KOPT-K1 (cell line): ENCODE results near the gene ZKSCAN2.

Source experiments
- H3K27ac ChIP-seq: fragments of 200-600 bp; sonication (generic); 2 replicates; pipeline ENCODE4 v1.5.1; 2016; ENCODE audit warnings: antibody characterized with exemption, mild to moderate bottlenecking, low read depth, low read length; ENCODE audit not compliant: poor library complexity, severe bottlenecking
- H3K36me3 ChIP-seq: fragments of 200-600 bp; sonication (generic); 2 replicates; pipeline ENCODE4 v1.5.1; 2017; ENCODE audit warnings: antibody characterized with exemption, mild to moderate bottlenecking, low read length, moderate library complexity; ENCODE audit not compliant: insufficient read depth
- H3K9me3 ChIP-seq: fragments of 200-600 bp; sonication (generic); 2 replicates; pipeline ENCODE4 v1.5.1; 2017; ENCODE audit warnings: antibody characterized with exemption, low read length, mild to moderate bottlenecking; ENCODE audit not compliant: insufficient read depth, poor library complexity, severe bottlenecking

The ZKSCAN2 gene

DNA sequence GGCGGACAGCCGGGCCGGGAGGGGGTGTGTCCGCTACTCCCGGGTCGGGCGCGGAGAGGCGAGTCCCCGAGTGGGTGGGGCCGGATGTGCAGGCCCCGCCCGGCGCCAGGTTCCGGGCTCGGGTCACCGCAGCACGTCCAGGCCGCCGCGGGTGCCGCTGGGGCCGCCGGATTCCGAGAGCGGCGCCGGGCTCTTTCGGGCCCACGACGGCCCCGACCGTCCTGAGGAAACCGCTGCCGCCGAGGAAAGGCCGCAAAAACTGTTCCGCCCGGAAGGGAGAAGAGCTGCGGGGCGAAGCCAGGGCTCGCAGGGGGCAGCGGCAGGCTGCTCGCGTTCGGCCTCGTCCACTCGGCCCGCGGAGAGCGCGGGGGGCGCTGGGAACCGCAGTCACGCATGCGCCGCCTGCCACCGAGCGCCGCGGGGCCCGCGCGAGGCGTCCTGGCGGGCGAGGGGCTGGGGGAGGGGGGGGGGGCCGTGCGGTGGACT lies at the start of gene ZKSCAN2:
ZKSCAN2 (minus strand) TSS at position 376 of the 486 bp plus-strand sequence. CDS start 718 bp downstream, outside the sequence.
- Histone ChIP-seq H3K36me3 (peaks cover 50% of the 10 kb centered on the region), H3K27ac (peak within 1 kb of the TSS; percentile 98), H3K9me3 (no peaks in the 10 kb centered on the region)

DNA sequence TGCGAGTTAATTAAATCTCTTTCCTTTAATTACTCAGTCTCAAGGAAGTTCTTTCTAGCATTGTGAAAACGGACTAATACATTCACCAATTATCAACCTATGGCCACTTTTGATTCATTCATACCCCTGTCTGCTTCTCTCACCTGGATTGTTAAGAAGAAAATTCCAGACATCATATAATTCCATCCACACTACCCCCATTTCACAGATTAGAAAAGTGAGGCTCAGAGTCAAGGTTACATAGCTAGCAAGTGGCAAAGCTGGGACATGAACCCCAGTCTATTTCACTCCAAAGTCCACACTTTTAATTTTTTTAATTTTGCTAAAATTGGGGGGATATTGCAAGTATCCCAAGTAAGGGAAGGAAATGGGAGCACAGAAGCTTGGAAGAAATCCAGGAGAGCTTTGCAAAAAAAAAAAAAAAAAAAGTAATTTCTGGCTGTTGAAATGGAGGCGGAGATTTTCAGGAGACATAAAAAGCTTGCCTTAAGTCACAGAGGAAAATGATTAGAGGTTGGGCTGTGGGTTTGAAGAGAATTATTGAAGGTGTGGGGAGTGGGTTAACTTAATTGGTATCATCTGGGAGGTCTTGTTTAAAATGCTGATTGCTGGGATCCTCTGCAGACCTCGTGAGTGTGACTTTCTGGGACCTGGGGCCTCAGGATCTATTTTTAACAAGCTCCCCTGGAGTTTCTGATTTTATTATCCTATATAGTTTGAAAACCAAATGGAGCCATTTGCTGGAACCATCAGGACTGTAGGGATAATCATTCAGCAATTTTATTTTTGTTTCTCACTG lies 42.3 kb upstream of the ZKSCAN2 start:
- Histone ChIP-seq H3K27ac (no peak overlapping the region), H3K36me3 (no peaks in the 10 kb centered on the region), H3K9me3 (peaks cover 5% of the 10 kb centered on the region)

DNA sequence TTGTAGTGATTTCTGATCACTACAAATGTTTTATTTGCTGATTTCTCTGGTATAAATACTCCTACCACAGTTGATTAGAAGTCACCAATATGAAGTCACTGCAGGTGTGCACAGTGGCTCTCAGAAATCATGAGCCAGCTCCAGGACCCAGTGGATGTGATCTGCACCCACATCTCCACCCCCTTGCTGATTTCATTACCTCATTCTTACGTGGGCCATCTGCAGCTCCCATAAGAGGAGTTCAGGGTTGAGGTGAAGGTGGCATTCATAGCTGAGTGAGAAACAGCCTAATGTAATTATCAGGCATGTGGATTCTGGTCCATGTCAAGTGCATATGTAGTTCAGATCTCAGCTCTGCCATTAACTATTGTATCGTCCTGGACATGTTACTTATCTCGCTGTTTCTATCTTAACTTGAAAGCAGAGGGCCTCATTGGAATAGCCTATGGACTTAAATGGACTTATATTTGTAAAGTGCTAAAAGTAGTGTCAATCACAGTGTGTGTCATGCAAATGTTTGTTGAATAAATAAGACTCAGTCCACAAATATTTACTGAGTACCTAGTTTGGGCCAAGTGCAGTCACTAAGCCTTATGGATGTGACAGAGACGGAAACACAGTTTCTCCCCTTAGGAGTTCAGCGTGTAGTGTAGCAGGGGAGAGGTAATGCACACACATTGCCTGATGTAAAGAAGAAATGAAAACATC lies 40.7 kb upstream of the ZKSCAN2 start:
- peak overlapping the region; percentile 77 for H3K27ac ChIP-seq
- no peaks in the 10 kb centered on the region for H3K9me3 ChIP-seq
- no peaks in the 10 kb centered on the region for H3K36me3 ChIP-seq

DNA sequence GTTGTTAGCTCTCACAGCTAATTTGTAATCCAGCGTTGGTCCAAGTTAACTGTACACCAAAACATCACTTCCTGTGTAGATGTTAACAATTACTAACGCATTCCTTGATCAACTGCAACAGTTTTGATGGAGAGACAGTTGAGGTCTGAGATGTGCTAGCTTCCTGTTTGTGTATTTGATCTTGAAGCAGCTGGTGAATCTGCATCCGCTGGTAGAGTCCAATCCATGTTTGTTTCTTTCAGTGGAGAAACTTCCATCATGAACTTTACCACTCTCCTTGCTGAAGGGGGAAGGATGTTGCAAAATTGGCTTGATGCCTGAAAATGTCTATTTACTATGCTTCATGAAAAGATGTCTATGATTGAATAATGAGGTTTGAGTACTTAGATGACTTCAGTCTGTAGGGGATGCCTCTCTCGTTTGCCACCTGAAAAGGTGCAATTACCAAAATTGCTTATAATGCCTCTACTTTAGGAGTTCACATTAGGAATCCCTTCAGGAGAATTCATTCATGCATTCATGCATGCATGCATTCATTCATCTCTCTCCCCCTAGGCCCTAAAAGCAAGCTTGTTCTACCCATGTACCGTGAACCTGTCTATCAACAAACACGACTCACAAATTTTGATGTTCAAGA lies 39.6 kb upstream of the ZKSCAN2 start:
- H3K36me3 ChIP-seq = no peaks in the 10 kb centered on the region
- peak overlapping the region; percentile 77 for H3K27ac ChIP-seq
- no peaks in the 10 kb centered on the region for H3K9me3 ChIP-seq

DNA sequence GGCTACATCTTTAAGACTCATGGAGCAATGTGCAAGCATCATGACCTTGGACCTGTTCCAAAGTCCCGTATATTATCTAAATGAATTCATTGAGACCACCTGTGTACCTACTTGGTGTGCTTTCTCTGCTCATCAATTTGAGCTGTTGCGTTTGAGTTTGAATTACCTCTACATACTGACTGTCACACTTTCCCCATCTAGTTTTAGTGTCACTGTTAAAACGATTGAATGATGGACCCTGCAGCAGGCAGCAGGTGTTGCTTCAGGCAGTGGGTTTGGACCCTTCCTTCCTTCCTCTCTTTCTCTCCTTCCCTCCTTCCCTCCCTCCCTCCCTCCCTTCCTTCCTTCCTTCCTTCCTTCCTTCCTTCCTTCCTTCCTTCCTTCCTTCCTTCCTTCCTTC lies 33.9 kb upstream of the ZKSCAN2 start:
- Histone ChIP-seq H3K27ac (no peak overlapping the region), H3K36me3 (no peaks in the 10 kb centered on the region), H3K9me3 (no peaks in the 10 kb centered on the region)

DNA sequence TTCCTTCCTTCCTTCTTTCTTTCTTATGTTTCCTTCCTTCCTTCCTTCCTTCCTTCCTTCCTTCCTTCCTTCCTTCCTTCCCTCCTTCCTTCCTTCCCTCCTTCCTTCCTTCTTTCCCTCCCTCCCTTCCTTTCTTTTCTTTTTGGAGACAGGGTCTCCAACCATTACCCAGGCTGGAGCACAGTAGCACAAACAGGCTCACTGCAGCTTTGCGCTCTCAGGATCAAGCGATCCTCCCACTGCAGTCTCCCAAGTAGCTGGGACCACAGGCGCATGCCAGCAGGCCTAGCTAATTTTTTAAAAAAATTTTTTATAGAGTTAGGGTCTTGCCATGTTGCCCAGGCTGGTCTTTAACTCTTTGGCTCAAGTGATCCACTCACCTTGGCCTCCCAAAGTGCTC lies 31.8 kb upstream of the ZKSCAN2 start:
- no peaks in the 10 kb centered on the region for H3K36me3 ChIP-seq
- peaks cover under 1% of the 10 kb centered on the region for H3K9me3 ChIP-seq
- no peak overlapping the region for H3K27ac ChIP-seq

DNA sequence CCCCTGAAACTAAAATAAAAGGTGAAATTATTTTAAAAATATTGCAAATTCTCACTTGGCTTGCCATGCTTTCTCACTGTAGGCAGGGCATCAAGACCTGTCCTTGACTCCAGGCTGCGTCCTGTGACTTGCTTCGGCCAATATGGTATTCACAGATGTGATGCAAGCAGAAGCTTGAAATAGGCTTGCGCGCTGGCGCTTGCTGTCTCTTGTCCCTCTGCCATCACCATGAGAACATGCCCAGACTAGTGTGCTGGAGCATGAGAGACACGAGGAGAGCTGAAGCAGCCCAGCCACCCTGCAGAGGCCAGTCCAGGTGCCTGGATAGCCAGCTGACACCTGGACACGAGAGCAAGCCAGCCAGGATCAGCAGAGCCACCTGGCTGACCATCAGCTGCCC lies 21.8 kb upstream of the ZKSCAN2 start:
- peaks cover 14% of the 10 kb centered on the region for H3K9me3 ChIP-seq
- no peak overlapping the region for H3K27ac ChIP-seq
- H3K36me3 ChIP-seq = no peaks in the 10 kb centered on the region

DNA sequence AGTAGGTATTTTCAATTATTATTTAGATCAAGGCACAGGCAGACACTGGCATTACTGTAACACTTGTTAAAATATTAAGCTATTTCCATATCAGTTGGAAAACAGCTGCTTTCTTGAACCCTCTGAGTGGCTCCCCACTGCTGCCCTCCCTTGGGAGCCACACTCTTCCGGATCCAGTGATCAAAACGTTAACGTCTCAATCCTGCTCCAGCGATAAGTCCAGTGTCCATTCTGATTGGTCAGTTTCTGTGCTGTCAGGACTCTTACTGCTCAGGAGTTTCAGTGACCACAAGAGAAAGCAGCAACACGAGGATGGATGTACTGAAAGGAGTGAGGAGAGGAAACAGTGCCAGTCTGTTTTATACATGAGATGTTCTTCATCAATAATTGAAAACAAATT lies 13.8 kb upstream of the ZKSCAN2 start:
- H3K36me3 ChIP-seq = peaks cover 20% of the 10 kb centered on the region
- H3K9me3 ChIP-seq = no peaks in the 10 kb centered on the region
- no peak overlapping the region for H3K27ac ChIP-seq

DNA sequence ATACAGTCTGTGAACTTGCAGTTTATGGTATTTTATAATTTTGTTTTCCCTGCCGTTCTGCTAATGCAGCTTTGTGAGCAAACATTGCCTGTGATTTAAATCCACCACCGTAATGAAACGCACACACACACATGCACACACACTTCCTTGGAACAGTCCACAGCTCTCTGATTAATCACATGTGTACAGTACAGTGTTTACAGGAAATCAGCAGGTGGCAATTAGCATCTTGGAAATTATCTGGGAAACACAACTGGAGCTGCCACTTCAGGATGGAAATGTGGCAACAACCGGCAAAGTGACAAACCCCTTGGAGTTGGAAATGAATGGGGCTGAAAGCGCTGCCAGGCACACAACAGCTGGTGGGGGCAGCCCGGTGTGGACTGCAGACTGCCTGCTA lies 12.9 kb upstream of the ZKSCAN2 start:
- H3K36me3 ChIP-seq = peaks cover 29% of the 10 kb centered on the region
- no peak overlapping the region for H3K27ac ChIP-seq
- no peaks in the 10 kb centered on the region for H3K9me3 ChIP-seq

DNA sequence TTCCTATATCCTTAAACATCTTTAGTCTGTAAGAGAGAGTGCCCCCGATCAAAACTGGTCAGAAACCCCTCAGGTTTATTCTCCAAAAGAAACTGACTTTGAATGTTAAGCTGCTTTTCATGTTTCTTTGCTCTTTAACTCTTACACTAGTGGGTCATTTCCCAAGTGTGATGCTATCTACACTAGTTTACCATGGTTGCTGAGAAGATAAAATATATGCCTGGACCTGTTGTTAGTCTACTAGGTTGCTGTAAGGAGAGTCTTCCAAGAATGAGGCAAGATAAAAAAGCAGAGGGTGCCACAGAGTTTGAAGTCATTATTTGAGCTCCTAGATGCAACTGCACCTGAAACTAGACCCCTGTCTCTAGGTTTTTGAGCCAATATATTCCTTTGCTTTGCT lies 12.2 kb upstream of the ZKSCAN2 start:
- Histone ChIP-seq H3K9me3 (no peaks in the 10 kb centered on the region), H3K36me3 (peaks cover 36% of the 10 kb centered on the region), H3K27ac (no peak overlapping the region)

DNA sequence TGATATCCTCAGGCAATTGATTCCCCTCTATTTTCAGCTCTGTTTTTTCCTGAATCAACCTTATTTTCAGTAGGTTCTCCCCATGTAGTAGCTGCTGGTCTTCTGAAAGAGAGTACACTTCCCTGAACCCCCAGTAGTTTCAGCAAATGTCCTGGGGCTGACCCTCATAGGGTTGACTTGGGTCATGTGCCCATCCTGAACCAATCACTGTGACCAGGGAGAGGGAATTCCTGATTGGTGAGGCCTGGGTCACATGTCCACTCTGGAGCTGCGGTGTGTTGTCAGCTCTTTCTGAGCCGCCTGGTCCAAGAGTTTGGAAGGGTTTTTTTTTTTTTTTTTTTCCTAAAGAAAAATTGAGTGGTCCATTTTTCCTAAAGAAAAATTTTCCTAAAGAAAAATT lies 8.3 kb upstream of the ZKSCAN2 start:
- Histone ChIP-seq H3K36me3 (peaks cover 65% of the 10 kb centered on the region), H3K27ac (no peak overlapping the region)

DNA sequence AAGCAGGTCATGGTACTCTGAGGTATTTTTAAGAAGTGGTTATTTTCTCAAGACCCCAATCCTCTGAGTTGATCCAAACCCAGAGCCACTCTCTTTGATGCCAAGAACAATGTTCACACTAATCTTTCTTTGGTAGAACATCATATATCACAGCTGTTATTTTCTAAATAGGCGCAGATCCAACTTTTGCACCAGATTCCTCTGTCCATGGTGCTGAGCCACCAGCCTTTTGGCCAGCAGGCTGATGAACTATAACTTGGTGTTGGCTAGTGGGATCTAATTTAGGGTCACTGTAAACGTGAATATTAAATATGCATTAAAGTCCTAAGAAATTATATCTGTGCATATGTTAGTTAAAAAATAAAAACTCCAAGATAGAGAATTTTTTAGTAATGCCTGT lies 7.0 kb upstream of the ZKSCAN2 start:
- H3K9me3 ChIP-seq = no peaks in the 10 kb centered on the region

More for the DNA sequence above, 8.3 kb upstream of the ZKSCAN2 start:
- no peaks in the 10 kb centered on the region for H3K9me3 ChIP-seq

DNA sequence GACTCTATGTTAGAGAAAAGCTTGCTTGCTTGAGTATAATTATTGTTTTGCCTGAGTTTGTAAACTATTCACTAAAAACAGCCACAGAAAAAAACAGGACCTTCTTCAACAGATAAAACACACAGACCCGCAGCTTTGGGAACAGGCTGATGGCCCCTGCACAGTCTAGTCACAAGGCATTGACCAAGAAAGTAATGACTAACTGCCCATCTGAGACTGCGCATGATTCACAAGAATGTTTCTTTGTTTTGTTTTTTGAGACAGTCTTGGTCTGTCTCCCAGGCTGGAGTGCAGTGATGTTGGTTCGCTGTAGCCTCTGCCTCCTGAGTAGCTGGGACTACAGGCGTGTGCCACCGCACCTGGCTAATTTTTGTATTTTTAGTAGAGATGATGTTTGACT lies 2.8 kb upstream of the ZKSCAN2 start:
- H3K9me3 ChIP-seq = no peaks in the 10 kb centered on the region
- H3K36me3 ChIP-seq = peaks cover 51% of the 10 kb centered on the region
- H3K27ac ChIP-seq = peak overlapping the region; percentile 98

More for the DNA sequence above, 7.0 kb upstream of the ZKSCAN2 start:
- Histone ChIP-seq H3K27ac (no peak overlapping the region), H3K36me3 (peaks cover 69% of the 10 kb centered on the region)

DNA sequence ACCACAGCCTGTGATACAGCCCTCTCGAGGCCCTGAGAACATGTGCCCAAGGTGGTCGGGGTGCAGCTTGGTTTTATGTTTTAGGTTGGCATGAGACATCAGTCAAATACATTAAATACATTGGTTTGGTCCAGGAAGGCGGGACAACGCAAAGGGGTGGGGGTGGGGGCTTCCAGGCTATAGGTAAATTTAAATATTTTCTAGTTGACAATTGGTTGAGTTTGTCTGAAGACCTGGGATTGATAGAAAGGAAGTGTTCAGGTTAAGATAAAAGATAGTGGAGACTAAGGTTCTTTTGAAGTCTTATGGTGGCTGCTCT lies 1.2 kb upstream of the ZKSCAN2 start:
- Histone ChIP-seq H3K36me3 (peaks cover 51% of the 10 kb centered on the region), H3K9me3 (no peaks in the 10 kb centered on the region), H3K27ac (peak overlapping the region; percentile 98)
